Measurements from ENCODE around the gene TLE1.

DNA sequence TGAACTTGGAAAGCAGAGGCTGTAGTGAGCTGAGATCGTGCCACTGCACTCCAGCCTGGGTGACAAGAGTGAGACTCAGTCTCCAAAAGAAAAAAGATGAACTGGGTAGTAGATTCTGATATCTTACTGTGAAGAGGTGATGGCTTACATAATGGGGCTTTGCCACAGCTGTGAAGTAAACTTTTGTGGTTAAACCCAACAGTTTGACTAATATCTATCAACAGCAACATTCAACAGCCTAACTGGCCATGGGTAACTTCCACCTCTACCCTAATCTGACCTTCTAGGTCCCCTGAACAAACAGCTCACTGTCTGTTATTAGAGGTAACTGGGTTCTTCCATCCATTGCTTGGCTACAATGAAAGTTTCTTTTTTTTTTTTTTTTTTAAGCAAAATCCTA is 52.1 kb downstream of the TLE1 start:
- TF ChIP-seq POLR2A (IDR thresholded peaks at IDR 0.05; ENCODE audit: low read length) (no peak), GATA1 (IDR thresholded peaks at IDR 0.05; ENCODE audit: low read depth, low read length) (no peak)

All from erythroblast (primary cell).